ENCODE results near the gene ZNF746. TPM values are rescaled to one million over a fixed set of nuclear protein-coding genes. Genes with fewer than 3 reads are reported as not detected.

The ZNF746 gene
- total and polyA plus RNA-seq, 9 of the 15 experiments (the other 6 are each of a cell fraction or from before 2014, with no cell fraction given), result 1.7 to 31.6 (median 13.3) TPM

GRCh38 chr7:149509774-149510173 is 12.2 kb upstream of the ZNF746 start (continued):
- TF ChIP-seq TRIM25 (IDR thresholded peaks at IDR 0.05; ENCODE audit: borderline replicate concordance) (no peak), DPF2 (IDR thresholded peaks at IDR 0.05) (no peak), REST (IDR thresholded peaks at IDR 0.05; ENCODE audit: borderline replicate concordance) (no peak), REST (CRISPR knock-in tag; IDR thresholded peaks at IDR 0.05; ENCODE audit: low read depth) (no peak), ZNF347 (CRISPR knock-in tag; IDR thresholded peaks at IDR 0.05; ENCODE audit: low read depth) (no peak), SMARCA4 (IDR thresholded peaks at IDR 0.05) (no peak), SAFB2 (IDR thresholded peaks at IDR 0.05; ENCODE audit: borderline replicate concordance, low read depth, low read length, severe bottlenecking) (no peak), NR2C1 (IDR thresholded peaks at IDR 0.05) (no peak), NR2C1 (tag; IDR thresholded peaks at IDR 0.05) (0 out of 2 replicates have a peak, but pooled peaks have one; percentile 54), GTF2E2 (tag; IDR thresholded peaks at IDR 0.05) (no peak), ATF7 (IDR thresholded peaks at IDR 0.05) (no peak), ZNF280B (CRISPR knock-in tag; IDR thresholded peaks at IDR 0.05) (peak; percentile 90; the same call in 1 of the 2 replicates), MXD1 (CRISPR knock-in tag; IDR thresholded peaks at IDR 0.05; ENCODE audit: borderline replicate concordance, poor library complexity, severe bottlenecking) (no peak), HLTF (IDR thresholded peaks at IDR 0.05) (peak; percentile 90), TRIM28 (IDR thresholded peaks at IDR 0.05) (peak; percentile 96), KAT2B (IDR thresholded peaks at IDR 0.05; ENCODE audit: low read depth, low read length) (no peak), MCM2 (IDR thresholded peaks at IDR 0.05; ENCODE audit: low read depth) (no peak), LARP7 (IDR thresholded peaks at IDR 0.05) (no peak), CBFB (CRISPR knock-in tag; IDR thresholded peaks at IDR 0.05) (no peak), SIN3B (IDR thresholded peaks at IDR 0.05; ENCODE audit: low read depth) (no peak)

Data from K562 (cell line).